ENCODE results near the gene PPFIA3.
A peak's percentile ranks its signal among the peaks of the same experiment; 100 is the strongest.

- TF ChIP-seq CTCF (IDR thresholded peaks at IDR 0.05 in 4 of 5, conservative IDR thresholded peaks at IDR 0.05 in 1 of 5) (no peak), POLR2A (IDR thresholded peaks at IDR 0.05) (peak; percentile 78 to 88)
Observed at GRCh38 chr19:49155820-49156346, 36.5 kb downstream of the PPFIA3 start.

Data from gastrocnemius medialis (tissue), 4 donors.